ENCODE results near the gene SKA3.

DNA sequence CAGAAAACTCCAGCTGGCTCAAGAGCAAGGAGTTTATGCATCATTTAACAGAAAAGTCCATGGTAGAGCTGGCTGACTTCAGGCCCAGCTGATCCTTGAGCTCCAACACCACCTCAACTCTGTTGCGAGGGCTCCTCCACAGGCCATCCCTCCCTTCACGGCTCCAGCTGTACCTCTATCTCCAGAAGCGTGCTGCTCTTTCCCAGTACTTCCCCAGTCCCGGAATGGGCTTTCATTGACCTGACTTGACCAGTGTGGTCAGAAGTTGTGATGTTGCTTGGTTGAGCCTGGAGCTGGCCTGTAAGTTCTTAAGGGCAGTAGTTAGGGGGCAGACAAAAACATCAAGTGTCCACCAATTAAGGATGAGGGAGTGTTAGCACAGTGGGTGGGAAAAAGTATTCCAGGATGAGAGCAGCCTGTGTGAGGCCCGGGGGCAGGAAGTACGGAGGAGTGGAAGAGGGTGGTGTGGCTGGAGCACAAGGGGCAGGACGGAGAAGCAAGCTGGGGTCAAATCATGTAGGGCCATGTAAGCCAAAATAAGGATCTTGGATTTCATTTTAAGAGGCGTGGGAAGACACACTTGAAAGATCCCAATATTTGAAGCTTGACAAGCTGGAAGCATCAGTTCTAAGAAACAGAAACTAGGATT, 24.0 kb downstream of the SKA3 start:
- TF ChIP-seq ZNF274 (IDR thresholded peaks at IDR 0.05; ENCODE audit: low read depth, low read length) (no peak), YY1 (IDR thresholded peaks at IDR 0.05; ENCODE audit: insufficient read depth, insufficient read length) (no peak), SUZ12 (IDR thresholded peaks at IDR 0.05; ENCODE audit: extremely low read depth, insufficient read depth, insufficient read length) (no peak)
